Gastrocnemius medialis (tissue), 4 donors: ENCODE data around the gene GFY. TPM values are rescaled to one million over a fixed set of nuclear protein-coding genes. Genes with fewer than 3 reads are reported as not detected.
A peak's percentile ranks its signal among the peaks of the same experiment; 100 is the strongest.

Experiments used
- ATAC-seq, 2 donors: fragments of 150-250 bp; one replicate each; pipeline ENCODE4 v1.9.1; 2016
- DNase-seq, 2 donors: peaks; one replicate each; pipeline ENCODE4 v3.0.0-alpha.2; 2019
- H3K27ac ChIP-seq, 4 donors: fragments of 200-600 bp; sonication (generic); 1 replicate in 1 of 4; 2 replicates in 3 of 4; pipeline ENCODE4 v1.5.1; 2016 to 2018; ENCODE audit warnings: mild to moderate bottlenecking in 2 of 4, moderate library complexity in 1 of 4
- H3K27me3 ChIP-seq, 3 donors: fragments of 200-600 bp; sonication (generic) in 2 of 3; 1 replicate in 1 of 3; 2 replicates in 2 of 3; pipeline versions ENCODE4 v1.5.1 to v1.6.0; 2016 to 2019; ENCODE audit warnings: mild to moderate bottlenecking in 1 of 3, moderate library complexity in 1 of 3
- H3K36me3 ChIP-seq, 2 donors: fragments of 200-600 bp; sonication (generic) in 1 of 2; one replicate each; pipeline ENCODE4 v1.5.1; 2017 to 2018
- H3K4me1 ChIP-seq, 2 donors: fragments of 200-600 bp; sonication (generic) in 1 of 2; one replicate each; pipeline ENCODE4 v1.5.1; 2016 to 2017; ENCODE audit warnings: mild to moderate bottlenecking in 2 of 2
- H3K4me3 ChIP-seq, 4 donors: fragments of 200-600 bp; sonication (generic) in 3 of 4; 1 replicate in 1 of 4; 2 replicates in 3 of 4; pipeline ENCODE4 v1.5.1; 2016 to 2019; ENCODE audit warnings: mild to moderate bottlenecking in 2 of 4
- H3K9me3 ChIP-seq, 3 donors: fragments of 200-600 bp; sonication (generic) in 2 of 3; 1 replicate in 1 of 3; 2 replicates in 2 of 3; pipeline ENCODE4 v1.5.1; 2016 to 2019
- POLR2A ChIP-seq, 2 donors: fragments of 450-650 bp; IDR thresholded peaks; one replicate each; pipeline ENCODE4 v1.6.1; 2017; ENCODE audit warnings: antibody characterized with exemption in 2 of 2, mild to moderate bottlenecking in 2 of 2, moderate library complexity in 2 of 2
- in situ Hi-C, 4 donors: fragments of 200-750 bp; cut with MboI; loops; one replicate each; pipeline versions ENCODE4 v1.15.0 to v1.8.0; 2017; ENCODE audit warnings: low sequenced_read_pairs in 4 of 4
- intact Hi-C: fragments of 100-400 bp; cut with DNase I; formaldehyde crosslinking; loops from one replicate; pipeline ENCODE4 v1.15.1; 2023; ENCODE audit warnings: low total_unique reads
- total RNA-seq, 4 donors: library from RNA; depleted of rRNA; stranded (reverse); fragments of >200 nt; gene quantifications; one replicate each; pipeline versions ENCODE4 v1.1.0 to v1.2.3, GENCODE V29; 2016
- TF ChIP-seq, protein P1 (sequence below), 5 experiments: fragments of 450-650 bp in 3 of 5; fragments of 200-600 bp in 2 of 5; sonication (generic) in 2 of 5; IDR thresholded peaks in 4 of 5; conservative IDR thresholded peaks in 1 of 5; 1 replicate in 4 of 5; 2 replicates in 1 of 5; pipeline ENCODE4 v1.5.1; 2016 to 2019; ENCODE audit warnings: antibody characterized with exemption in 5 of 5, mild to moderate bottlenecking in 3 of 5, moderate library complexity in 3 of 5

The GFY gene
- total RNA-seq, 4 donors from 2014 or later = not detected

DNA sequence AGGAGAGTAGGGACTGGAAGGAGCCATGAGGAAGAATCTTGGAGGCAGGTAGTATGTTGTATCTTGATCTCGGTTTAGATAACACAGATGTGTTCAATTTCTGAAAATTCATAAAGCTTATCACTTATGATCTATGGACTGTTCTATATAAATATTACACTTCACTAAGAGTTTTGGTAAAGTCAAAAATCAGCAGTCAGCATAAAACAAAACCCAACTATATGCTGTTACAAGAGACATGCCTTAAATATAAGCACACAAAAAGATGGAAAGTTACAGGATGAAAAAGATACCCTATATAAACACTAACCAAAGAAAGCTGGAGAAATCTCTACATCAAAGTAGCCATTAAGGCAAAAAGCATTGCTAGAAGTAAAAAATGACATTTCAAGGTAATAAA, 41.6 kb upstream of the GFY start:
- Histone ChIP-seq H3K27ac (no peak overlapping the region), H3K4me3 (no peak overlapping the region), H3K9me3 (peaks cover 0 to 10% (median 0%) of the 10 kb centered on the region in 3 donors), H3K36me3 (no peaks in the 10 kb centered on the region), H3K27me3 (peaks cover 7 to 27% (median 8%) of the 10 kb centered on the region in 3 donors), H3K4me1 (no peaks in the 10 kb centered on the region)
- in situ Hi-C loops (loop anchor here in 2 of 4 donors (10.0 to 25.0 kb wide), 2 partner anchors 61 to 154 kb away; partner anchors contain the start of genes RCN3 (in 1 of the 2) and SLC17A7 (in 1 of the 2)), intact Hi-C loops (no loop called here)
- no peak for DNase-seq
- TF ChIP-seq, protein P1, sequence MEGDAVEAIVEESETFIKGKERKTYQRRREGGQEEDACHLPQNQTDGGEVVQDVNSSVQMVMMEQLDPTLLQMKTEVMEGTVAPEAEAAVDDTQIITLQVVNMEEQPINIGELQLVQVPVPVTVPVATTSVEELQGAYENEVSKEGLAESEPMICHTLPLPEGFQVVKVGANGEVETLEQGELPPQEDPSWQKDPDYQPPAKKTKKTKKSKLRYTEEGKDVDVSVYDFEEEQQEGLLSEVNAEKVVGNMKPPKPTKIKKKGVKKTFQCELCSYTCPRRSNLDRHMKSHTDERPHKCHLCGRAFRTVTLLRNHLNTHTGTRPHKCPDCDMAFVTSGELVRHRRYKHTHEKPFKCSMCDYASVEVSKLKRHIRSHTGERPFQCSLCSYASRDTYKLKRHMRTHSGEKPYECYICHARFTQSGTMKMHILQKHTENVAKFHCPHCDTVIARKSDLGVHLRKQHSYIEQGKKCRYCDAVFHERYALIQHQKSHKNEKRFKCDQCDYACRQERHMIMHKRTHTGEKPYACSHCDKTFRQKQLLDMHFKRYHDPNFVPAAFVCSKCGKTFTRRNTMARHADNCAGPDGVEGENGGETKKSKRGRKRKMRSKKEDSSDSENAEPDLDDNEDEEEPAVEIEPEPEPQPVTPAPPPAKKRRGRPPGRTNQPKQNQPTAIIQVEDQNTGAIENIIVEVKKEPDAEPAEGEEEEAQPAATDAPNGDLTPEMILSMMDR (IDR thresholded peaks at IDR 0.05 in 4 of 5, conservative IDR thresholded peaks at IDR 0.05 in 1 of 5) = no peak
- no peak for ATAC-seq

DNA sequence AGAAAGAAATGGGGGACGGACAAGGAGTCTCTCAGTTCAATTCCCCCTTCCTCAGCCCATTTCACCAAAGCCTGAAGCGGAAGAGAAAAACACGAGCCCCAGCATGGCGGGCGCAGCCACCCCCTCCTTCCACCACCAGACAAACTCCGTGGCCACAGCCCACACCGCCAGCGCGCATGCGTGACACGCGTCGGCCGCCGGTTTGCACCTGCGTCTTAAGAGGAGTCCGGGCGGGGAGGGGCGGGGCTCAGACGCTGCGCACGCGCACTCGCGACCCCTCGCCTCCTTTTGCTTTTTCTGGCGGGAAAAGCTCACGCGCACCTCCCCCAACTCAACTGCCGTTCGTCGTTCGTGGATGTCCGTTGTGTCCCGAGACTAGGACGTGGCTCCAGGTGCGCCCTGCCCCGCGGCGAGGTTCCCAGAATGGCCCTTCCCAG, 37.2 kb upstream of the GFY start, which contains the start of gene KASH5:
Gene KASH5, plus strand, starts transcription at position 314 of the 437 bp plus-strand sequence. CDS start 2,635 bp downstream, outside the sequence.
- no peaks in the 10 kb centered on the region for H3K4me1 ChIP-seq
- DNase-seq (peak; percentile 52 to 79), ATAC-seq (peak; percentile 55 to 58)
- intact Hi-C loops (no loop called here), in situ Hi-C loops (loop anchor here in 2 of 4 donors (10.0 to 25.0 kb wide), 2 partner anchors 57 to 149 kb away; partner anchors contain the start of genes RCN3 (in 1 of the 2) and SLC17A7 (in 1 of the 2))
- TF ChIP-seq, protein P1 (IDR thresholded peaks at IDR 0.05 in 4 of 5, conservative IDR thresholded peaks at IDR 0.05 in 1 of 5) = no peak
- no peaks in the 10 kb centered on the region for H3K36me3 ChIP-seq
- H3K4me3 ChIP-seq = peak within 1 kb of the TSS in 3 of 4 donors; percentile 24 to 44 (median 27)
- H3K9me3 ChIP-seq = peaks cover 0 to under 1% (median 0%) of the 10 kb centered on the region in 3 donors
- H3K27ac ChIP-seq = no peak within 1 kb of the TSS
- peaks cover 0 to 15% (median 14%) of the 10 kb centered on the region in 3 donors for H3K27me3 ChIP-seq

DNA sequence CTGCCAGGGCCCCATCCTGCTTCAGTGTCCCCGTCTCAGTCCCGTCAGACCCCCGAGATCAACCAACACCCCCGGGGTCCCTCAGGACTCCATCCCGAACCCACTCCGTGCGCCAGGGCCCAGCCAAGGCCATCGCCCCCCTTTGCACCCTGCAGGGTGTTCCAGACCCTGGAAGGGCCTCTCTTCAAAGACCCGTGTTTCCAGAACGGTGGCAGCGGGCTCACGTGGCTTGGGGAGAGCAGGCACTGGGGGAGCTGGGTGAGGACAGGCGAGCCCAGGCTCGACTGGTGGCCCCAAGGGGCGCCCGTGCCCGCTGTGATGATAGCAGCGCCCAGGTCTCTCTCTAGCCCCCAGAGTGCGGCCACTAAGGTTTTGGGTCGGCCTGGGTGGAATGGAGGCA, 35.8 kb upstream of the GFY start:
- no peak for DNase-seq
- Histone ChIP-seq H3K4me1 (no peaks in the 10 kb centered on the region), H3K27ac (no peak overlapping the region), H3K9me3 (no peaks in the 10 kb centered on the region), H3K27me3 (peaks cover 0 to 14% (median 11%) of the 10 kb centered on the region in 3 donors), H3K36me3 (no peaks in the 10 kb centered on the region), H3K4me3 (no peak overlapping the region)
- TF ChIP-seq POLR2A (IDR thresholded peaks at IDR 0.05) = no peak
- TF ChIP-seq, protein P1 (IDR thresholded peaks at IDR 0.05 in 4 of 5, conservative IDR thresholded peaks at IDR 0.05 in 1 of 5) = no peak
- ATAC-seq = no peak
- in situ Hi-C loops = loop anchor here in 2 of 4 donors (10.0 to 25.0 kb wide), 2 partner anchors 55 to 148 kb away; partner anchors contain the start of genes RCN3 (in 1 of the 2) and SLC17A7 (in 1 of the 2)
- intact Hi-C loops = no loop called here

DNA sequence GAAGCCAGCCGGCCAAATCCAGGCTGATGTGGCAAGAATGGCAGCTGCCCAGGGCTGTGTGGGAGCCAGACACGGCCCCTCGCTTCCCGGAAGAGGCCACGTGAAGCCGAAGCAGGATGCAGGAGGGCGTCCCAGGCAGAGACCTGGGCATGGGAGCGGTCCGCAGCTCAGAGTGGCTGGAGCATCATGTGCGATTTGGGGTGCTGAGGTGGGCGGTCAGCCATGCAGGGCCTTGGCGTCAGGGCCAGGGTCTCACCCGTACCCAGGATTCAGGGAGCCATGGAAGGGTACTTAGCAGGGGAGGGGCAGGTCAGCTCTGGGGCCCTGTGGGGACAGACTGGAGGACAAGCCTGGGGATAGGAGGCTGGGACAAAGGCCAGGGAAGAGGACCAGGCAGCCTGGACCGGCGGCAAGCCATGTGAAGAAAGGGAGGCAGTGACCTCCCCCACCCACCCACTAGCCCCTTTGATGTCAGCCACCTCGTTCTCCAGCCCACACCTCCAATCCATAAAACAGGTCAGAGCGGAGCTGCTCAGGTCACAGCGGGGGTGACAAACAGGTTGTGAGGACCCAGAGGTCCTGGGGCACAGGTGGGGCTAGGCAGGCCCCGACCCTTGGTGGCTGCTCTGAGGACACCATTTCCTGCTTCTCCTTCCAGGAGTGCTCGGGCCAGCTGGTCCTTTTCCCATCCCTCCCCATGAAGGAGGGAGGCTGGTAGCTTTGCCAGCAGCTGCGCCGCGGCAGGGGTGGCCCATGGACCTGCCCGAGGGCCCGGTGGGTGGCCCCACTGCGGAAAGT, 34.9 kb upstream of the GFY start:
- Histone ChIP-seq H3K9me3 (no peaks in the 10 kb centered on the region), H3K27me3 (peaks cover 0 to 14% (median 7%) of the 10 kb centered on the region in 3 donors), H3K4me1 (no peaks in the 10 kb centered on the region), H3K36me3 (no peaks in the 10 kb centered on the region), H3K4me3 (no peak overlapping the region), H3K27ac (no peak overlapping the region)
- no peak for DNase-seq
- in situ Hi-C loops = loop anchor here in 3 of 4 donors (5.0 to 25.0 kb wide), 4 partner anchors 52 to 147 kb away; partner anchors contain the start of genes SLC17A7 (in 2 of the 3) and RCN3 (in 1 of the 3)
- no peak for ATAC-seq
- TF ChIP-seq, protein P1 (IDR thresholded peaks at IDR 0.05 in 4 of 5, conservative IDR thresholded peaks at IDR 0.05 in 1 of 5) = no peak
- no peak for TF ChIP-seq POLR2A (IDR thresholded peaks at IDR 0.05)
- intact Hi-C loops = no loop called here
